ENCODE results near the gene ABCC10.

- TF ChIP-seq CTCF (conservative IDR thresholded peaks at IDR 0.05; ENCODE audit: low read length) (no peak), EZH2phosphoT487 (IDR thresholded peaks at IDR 0.05; ENCODE audit: borderline replicate concordance) (no peak)
Observed at GRCh38 chr6:43383021-43383667, 44.2 kb upstream of the ABCC10 start.
